Activated naive CD8-positive, alpha-beta T cell (primary cell): Measurements from ENCODE around the gene RYR3.

ENCODE experiments used
- H3K27ac Mint-ChIP-seq: one replicate; pipeline ENCODE4 v1.8.0; 2021; ENCODE audit warnings: mixed read lengths
- H3K27me3 Mint-ChIP-seq: one replicate; pipeline ENCODE4 v1.8.0; 2021; ENCODE audit warnings: mixed read lengths
- H3K36me3 Mint-ChIP-seq: one replicate; pipeline ENCODE4 v1.8.0; 2021; ENCODE audit warnings: mixed read lengths
- H3K4me1 Mint-ChIP-seq: one replicate; pipeline ENCODE4 v1.8.0; 2021; ENCODE audit warnings: low read depth, mixed read lengths
- H3K4me3 Mint-ChIP-seq: one replicate; pipeline ENCODE4 v1.8.0; 2021; ENCODE audit warnings: mild to moderate bottlenecking, mixed read lengths
- H3K9me3 Mint-ChIP-seq: one replicate; pipeline ENCODE4 v1.8.0; 2021; ENCODE audit warnings: low read depth, mixed read lengths

RYR3 gene

DNA sequence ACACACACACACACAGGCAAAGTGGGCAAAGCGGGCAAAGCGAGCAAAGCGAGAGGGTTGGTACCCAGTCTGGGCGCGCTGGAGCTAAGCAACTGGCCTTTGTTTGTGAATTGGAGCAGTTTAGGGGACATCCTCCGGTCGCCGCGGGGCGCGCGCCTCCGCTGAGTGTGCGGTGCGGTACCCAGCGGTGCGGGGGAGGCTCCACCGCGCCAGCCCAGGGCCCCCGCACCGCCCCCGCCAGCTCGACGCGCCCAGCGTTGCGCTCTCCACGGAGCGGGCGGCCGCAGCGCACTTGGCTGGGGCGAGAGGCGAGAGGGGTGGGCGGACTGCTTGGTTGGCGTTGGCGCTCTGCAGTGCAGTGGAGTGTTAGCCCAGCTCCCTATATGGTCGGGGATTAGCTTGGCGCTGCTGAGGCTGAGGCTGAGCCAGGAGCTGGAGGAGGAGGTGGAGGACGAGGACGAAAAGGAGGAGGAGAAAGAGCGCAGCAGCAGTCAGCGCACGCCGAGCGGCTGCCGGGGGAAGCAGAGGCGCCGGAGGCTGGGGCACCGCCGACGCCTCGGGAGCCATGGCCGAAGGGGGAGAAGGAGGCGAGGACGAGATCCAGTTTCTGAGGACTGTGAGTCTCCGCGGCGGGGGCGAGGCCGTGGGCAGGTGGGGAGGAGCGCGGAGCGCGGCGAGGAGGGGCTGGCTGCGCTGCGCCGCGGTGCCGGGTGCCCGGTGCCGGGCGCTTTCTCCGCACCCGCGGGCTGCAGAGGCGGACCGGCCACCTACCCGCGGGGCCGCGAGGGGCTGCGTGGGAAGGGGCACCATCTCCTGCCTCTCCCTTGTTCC is at the start of gene RYR3:
Gene RYR3, plus strand, starts transcription at position 487 of the 831 bp plus-strand sequence. Its CDS starts 79 bp downstream, at position 566.
- H3K4me3 Mint-ChIP-seq = no peak within 1 kb of the TSS
- peaks cover 10% of the 10 kb centered on the region for H3K4me1 Mint-ChIP-seq
- H3K9me3 Mint-ChIP-seq = no peaks in the 10 kb centered on the region
- H3K27ac Mint-ChIP-seq = no peak within 1 kb of the TSS
- peaks cover 27% of the 10 kb centered on the region for H3K27me3 Mint-ChIP-seq
- H3K36me3 Mint-ChIP-seq = no peaks in the 10 kb centered on the region

GRCh38 chr15:33262306-33262705 is 48.5 kb upstream of the RYR3 start:
- no peaks in the 10 kb centered on the region for H3K36me3 Mint-ChIP-seq
- H3K27me3 Mint-ChIP-seq = no peaks in the 10 kb centered on the region
- H3K27ac Mint-ChIP-seq = no peak overlapping the region
- no peaks in the 10 kb centered on the region for H3K4me1 Mint-ChIP-seq
- H3K9me3 Mint-ChIP-seq = no peaks in the 10 kb centered on the region
- no peak overlapping the region for H3K4me3 Mint-ChIP-seq

DNA sequence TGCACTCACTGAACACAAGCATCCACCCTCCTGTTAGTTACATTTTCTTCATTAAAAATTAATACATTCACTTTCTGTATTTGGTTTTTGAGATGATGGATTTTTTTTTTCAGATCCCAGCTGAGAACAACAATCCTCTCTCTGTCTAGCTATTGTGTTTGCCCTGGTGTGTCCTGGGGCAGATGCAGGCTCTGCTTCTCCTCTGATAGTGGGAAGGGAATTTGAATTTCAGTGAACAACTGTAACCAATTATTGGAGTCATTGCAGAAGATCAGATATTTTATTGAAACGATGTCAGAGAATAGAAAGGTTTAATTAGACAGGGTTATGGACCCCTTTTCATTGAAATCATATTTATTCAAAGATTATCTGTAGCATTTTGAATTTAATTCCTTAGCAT is 33.1 kb upstream of the RYR3 start:
- peaks cover 16% of the 10 kb centered on the region for H3K27me3 Mint-ChIP-seq
- no peak overlapping the region for H3K4me3 Mint-ChIP-seq
- H3K9me3 Mint-ChIP-seq = peaks cover 4% of the 10 kb centered on the region
- no peak overlapping the region for H3K27ac Mint-ChIP-seq
- H3K36me3 Mint-ChIP-seq = peaks cover 8% of the 10 kb centered on the region
- H3K4me1 Mint-ChIP-seq = no peaks in the 10 kb centered on the region

DNA sequence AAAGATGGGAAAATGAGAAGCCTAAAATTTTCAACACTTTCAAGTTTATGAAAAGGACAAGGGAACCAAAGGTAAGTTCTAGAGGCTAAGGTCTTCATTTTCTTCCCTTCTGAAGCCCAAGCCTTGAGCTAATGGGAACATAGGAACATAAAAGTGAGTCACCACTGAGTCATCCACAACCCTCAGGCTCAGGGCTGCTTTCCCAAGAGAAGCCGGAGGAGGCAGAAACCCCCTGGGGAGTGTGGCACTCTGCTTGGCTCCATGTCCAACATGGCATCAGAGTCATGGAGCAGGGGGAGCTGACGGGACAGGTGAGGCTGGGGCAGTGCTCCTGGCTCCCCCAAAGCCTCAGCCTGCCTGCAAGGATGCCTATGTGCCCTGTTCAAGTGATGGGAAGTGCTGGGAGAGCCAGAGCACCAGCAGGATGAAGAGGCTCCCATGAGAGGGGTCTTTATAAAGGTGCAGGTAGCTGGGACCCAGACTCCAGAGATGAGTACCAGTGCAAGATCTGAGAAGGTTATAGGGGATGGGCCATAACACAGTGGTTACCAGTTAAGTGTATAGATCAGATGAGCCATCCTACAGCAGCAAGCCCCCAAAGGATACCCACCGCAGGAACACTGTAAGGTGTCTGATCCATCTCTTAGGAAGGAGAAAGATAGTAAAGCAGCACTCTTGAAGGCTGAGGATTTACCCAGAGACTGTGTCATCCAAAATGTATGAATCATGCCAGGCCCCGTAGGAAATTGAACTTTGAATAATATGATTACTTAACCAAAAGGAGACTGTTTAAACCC is 31.8 kb upstream of the RYR3 start:
- peaks cover 3% of the 10 kb centered on the region for H3K9me3 Mint-ChIP-seq
- H3K36me3 Mint-ChIP-seq = peaks cover 3% of the 10 kb centered on the region

DNA sequence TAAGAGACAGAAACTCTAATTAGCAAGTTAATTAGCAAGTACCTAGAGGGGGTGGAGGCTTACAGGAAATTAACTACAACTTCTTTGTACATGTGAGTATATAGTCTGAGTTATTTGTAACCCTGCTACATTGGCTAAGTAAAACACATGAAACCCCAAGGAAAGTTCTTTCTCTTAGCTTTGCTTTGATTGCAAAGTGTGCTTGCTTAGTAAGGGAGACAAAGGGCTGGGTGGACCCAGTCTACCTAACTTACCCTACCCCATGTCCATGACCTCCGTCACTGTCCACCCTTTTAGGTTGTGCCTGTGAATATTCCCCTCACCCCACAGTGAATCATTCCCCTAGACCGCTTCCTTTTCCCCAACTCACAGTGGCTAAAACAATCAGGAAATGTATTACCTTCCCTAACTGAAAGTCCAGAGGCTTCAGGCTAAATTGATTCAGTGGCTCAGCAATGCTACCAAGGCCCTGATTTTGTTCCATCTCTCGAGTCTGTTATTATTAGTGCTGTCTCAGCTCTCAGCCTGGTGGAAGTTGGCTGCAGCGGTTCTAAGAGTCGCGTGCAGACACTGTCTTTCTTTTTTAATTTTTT is 31.1 kb upstream of the RYR3 start:
- Mint-ChIP-seq H3K27me3 (peaks cover 13% of the 10 kb centered on the region), H3K4me1 (no peaks in the 10 kb centered on the region)

More for the DNA sequence above, 31.8 kb upstream of the RYR3 start:
- H3K4me1 Mint-ChIP-seq = no peaks in the 10 kb centered on the region
- no peak overlapping the region for H3K27ac Mint-ChIP-seq
- no peak overlapping the region for H3K4me3 Mint-ChIP-seq
- H3K27me3 Mint-ChIP-seq = peaks cover 15% of the 10 kb centered on the region

DNA sequence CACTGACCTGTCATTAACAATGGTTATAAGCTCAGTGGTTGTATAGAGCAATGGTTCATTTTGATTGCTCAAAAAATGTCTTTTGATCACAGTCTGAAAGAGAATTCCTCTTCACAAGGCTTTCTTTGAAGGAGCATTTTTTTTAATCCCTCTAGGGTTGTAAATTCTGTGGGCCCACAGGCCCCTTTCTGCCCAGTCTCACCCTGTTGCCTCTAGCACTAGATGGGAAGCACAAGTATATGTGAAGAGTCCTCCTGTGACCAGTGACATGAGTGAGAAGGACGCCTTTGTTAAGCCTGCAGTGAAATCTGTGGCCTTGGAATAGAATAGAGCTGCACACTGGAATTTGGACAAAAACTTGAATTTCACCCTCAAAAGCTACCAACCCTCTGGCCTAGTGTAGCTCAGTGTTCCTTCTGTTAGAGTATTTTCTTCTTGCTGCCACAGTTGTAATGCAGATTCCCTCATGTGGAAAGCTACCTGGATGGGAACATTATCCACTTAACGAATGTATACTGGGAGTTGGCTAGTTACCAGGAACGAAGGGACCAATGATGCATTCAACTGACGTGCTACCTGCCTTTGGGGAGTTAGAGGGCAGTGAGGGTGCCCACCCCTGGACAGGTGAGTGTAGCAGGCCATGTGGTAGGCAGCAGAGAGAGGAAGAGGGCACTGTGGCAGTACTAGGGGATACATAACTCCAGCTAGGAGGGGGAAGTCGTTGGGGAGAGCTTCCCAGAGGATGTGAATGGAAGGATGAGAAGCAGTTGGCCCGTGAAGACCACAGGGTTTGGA is 28.3 kb upstream of the RYR3 start:
- no peaks in the 10 kb centered on the region for H3K4me1 Mint-ChIP-seq
- no peak overlapping the region for H3K27ac Mint-ChIP-seq
- H3K36me3 Mint-ChIP-seq = no peaks in the 10 kb centered on the region
- peaks cover 8% of the 10 kb centered on the region for H3K27me3 Mint-ChIP-seq
- H3K4me3 Mint-ChIP-seq = no peak overlapping the region
- H3K9me3 Mint-ChIP-seq = no peaks in the 10 kb centered on the region

More for the DNA sequence above, 31.1 kb upstream of the RYR3 start:
- H3K27ac Mint-ChIP-seq = no peak overlapping the region
- H3K4me3 Mint-ChIP-seq = no peak overlapping the region
- H3K9me3 Mint-ChIP-seq = no peaks in the 10 kb centered on the region
- no peaks in the 10 kb centered on the region for H3K36me3 Mint-ChIP-seq

- H3K4me3 Mint-ChIP-seq = no peak overlapping the region
- H3K9me3 Mint-ChIP-seq = no peaks in the 10 kb centered on the region
These were observed 27.2 kb upstream of the RYR3 start for GRCh38 chr15:33283576-33283975.

DNA sequence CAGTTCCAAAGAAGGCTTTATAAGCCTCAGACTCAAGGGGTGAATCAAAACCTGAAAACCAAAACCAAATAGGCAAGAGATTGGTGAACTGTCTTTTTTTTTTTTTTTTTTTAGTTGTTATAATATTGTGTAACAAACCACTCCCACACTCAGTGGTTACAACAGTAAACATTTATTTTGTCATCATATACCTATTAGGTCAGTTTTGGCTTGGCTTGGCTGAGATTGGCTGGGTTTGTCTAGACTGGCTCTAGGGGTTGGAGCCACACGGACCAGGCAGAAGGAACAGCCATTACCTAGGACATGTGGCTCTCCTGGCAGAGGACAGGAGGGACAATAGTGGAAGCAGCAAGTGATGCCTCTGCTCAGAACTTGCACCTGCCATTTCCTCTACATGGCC is 26.4 kb upstream of the RYR3 start:
- H3K9me3 Mint-ChIP-seq = no peaks in the 10 kb centered on the region
- H3K27ac Mint-ChIP-seq = no peak overlapping the region
- peaks cover 2% of the 10 kb centered on the region for H3K27me3 Mint-ChIP-seq
- H3K36me3 Mint-ChIP-seq = no peaks in the 10 kb centered on the region
- no peak overlapping the region for H3K4me3 Mint-ChIP-seq
- H3K4me1 Mint-ChIP-seq = no peaks in the 10 kb centered on the region

More at GRCh38 chr15:33283576-33283975, 27.2 kb upstream of the RYR3 start:
- Mint-ChIP-seq H3K27ac (no peak overlapping the region), H3K36me3 (no peaks in the 10 kb centered on the region), H3K4me1 (no peaks in the 10 kb centered on the region), H3K27me3 (peaks cover 5% of the 10 kb centered on the region)

GRCh38 chr15:33292717-33293307 is 18.0 kb upstream of the RYR3 start:
- H3K4me1 Mint-ChIP-seq = no peaks in the 10 kb centered on the region
- H3K4me3 Mint-ChIP-seq = no peak overlapping the region
- peaks cover 5% of the 10 kb centered on the region for H3K27me3 Mint-ChIP-seq

DNA sequence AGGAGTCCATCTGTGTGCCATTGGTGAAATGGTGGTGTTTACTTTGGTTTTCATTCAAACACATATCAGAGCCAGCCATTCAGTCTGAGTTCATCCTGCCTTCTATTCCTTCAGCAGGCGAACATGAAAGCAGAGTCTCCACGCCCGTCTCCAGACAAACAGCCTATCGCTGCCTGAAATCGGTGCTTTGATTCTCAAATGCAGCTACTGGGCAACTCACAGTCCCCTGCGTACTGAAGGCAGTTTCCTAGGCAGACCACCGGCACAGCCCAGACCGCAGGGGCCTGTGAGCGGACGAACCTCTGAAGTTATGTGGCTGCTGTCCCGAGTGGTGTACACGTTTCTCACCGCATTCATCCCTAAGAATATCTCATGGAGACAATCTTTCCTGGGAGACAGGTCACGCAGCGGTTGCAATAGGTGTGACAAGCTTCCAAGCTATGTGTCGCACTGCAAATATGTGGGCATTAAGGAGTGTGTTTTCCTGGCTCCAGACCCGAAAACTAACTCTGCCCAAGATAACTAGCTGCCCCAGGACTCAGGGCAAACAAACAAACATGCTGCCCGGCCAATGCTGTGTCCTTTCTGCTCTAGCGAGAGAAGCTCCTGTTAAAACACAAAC is 16.9 kb upstream of the RYR3 start:
- Mint-ChIP-seq H3K4me1 (no peaks in the 10 kb centered on the region), H3K4me3 (no peak overlapping the region), H3K9me3 (no peaks in the 10 kb centered on the region), H3K36me3 (no peaks in the 10 kb centered on the region), H3K27me3 (peaks cover 5% of the 10 kb centered on the region), H3K27ac (no peak overlapping the region)

More at GRCh38 chr15:33292717-33293307, 18.0 kb upstream of the RYR3 start:
- Mint-ChIP-seq H3K9me3 (no peaks in the 10 kb centered on the region), H3K36me3 (no peaks in the 10 kb centered on the region), H3K27ac (no peak overlapping the region)

GRCh38 chr15:33296050-33296449 is 14.7 kb upstream of the RYR3 start:
- Mint-ChIP-seq H3K4me3 (no peak overlapping the region), H3K36me3 (no peaks in the 10 kb centered on the region), H3K4me1 (no peaks in the 10 kb centered on the region), H3K27me3 (peaks cover 10% of the 10 kb centered on the region), H3K9me3 (no peaks in the 10 kb centered on the region), H3K27ac (no peak overlapping the region)

DNA sequence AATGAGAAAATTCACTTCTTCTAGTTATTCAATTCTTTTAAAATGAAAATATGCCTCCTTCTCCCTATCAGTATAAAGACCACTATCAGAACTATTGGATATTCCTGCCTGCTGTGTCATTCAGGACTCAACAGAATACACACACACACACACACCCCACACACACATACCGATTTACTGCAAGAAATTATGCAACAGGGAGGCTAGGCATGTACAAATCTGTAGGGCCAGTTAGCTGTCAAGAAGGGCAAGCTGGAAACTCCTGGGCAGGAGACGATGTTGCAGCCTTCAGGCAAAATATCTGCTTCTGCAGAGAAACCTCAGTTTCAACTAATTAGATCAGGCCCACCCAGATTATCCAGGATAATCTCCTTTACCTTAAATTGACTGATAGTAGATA is 13.9 kb upstream of the RYR3 start:
- H3K36me3 Mint-ChIP-seq = no peaks in the 10 kb centered on the region
- H3K27me3 Mint-ChIP-seq = peaks cover 10% of the 10 kb centered on the region
- no peak overlapping the region for H3K27ac Mint-ChIP-seq
- H3K4me3 Mint-ChIP-seq = no peak overlapping the region
- no peaks in the 10 kb centered on the region for H3K9me3 Mint-ChIP-seq
- H3K4me1 Mint-ChIP-seq = no peaks in the 10 kb centered on the region

- H3K36me3 Mint-ChIP-seq = no peaks in the 10 kb centered on the region
These were observed 12.1 kb upstream of the RYR3 start for GRCh38 chr15:33298631-33299030.

GRCh38 chr15:33304924-33305323 is 5.8 kb upstream of the RYR3 start:
- Mint-ChIP-seq H3K4me1 (peaks cover under 1% of the 10 kb centered on the region), H3K9me3 (no peaks in the 10 kb centered on the region), H3K27me3 (peaks cover 18% of the 10 kb centered on the region), H3K4me3 (no peak overlapping the region), H3K27ac (no peak overlapping the region), H3K36me3 (no peaks in the 10 kb centered on the region)

More at GRCh38 chr15:33298631-33299030, 12.1 kb upstream of the RYR3 start:
- Mint-ChIP-seq H3K4me3 (no peak overlapping the region), H3K27ac (no peak overlapping the region), H3K27me3 (peaks cover 12% of the 10 kb centered on the region), H3K9me3 (no peaks in the 10 kb centered on the region), H3K4me1 (no peaks in the 10 kb centered on the region)
